ENCODE results near the gene HACL1. TPM values are rescaled to one million over a fixed set of nuclear protein-coding genes. Genes with fewer than 3 reads are reported as not detected.

HACL1 gene
- total and polyA plus RNA-seq, 9 donors: 11.3 to 22.7 (median 17.6) TPM

- no peak for TF ChIP-seq POLR2A (IDR thresholded peaks at IDR 0.05)
- TF ChIP-seq EP300 (IDR thresholded peaks at IDR 0.05): no peak
- no peak for TF ChIP-seq CTCF (IDR thresholded peaks at IDR 0.05)
- DNase-seq: peak in 1 of 5 donors; percentile 32
- Histone ChIP-seq H3K36me3 (no peaks in the 10 kb centered on the region), H3K9me3 (no peaks in the 10 kb centered on the region), H3K27me3 (no peaks in the 10 kb centered on the region), H3K4me3 (no peak overlapping the region), H3K27ac (peak overlapping the region in 1 of 2 donors; percentile 73), H3K4me1 (ENCODE audit: insufficient read depth) (peaks cover 16% of the 10 kb centered on the region)
- intact Hi-C loops (cut with DNase I): loop anchor here in 3 of 4 donors (5.0 to 10.0 kb wide), 5 partner anchors 161 to 611 kb away; partner anchors contain the start of gene ANKRD28 (in 1 of the 3)
- 4 to 8% (median 4%) methylated on average over 4 of the region's 4 CpGs for WGBS, 3 donors
Observed at GRCh38 chr3:15633766-15634598, 32.6 kb upstream of the HACL1 start.

GRCh38 chr3:15633159-15633558, 31.8 kb upstream of the HACL1 start:
- Histone ChIP-seq H3K9me3 (no peaks in the 10 kb centered on the region), H3K27me3 (no peaks in the 10 kb centered on the region), H3K4me3 (no peak overlapping the region), H3K4me1 (ENCODE audit: insufficient read depth) (peaks cover 16% of the 10 kb centered on the region), H3K27ac (peak overlapping the region in 1 of 2 donors; percentile 73), H3K36me3 (no peaks in the 10 kb centered on the region)
- TF ChIP-seq CTCF (IDR thresholded peaks at IDR 0.05) (no peak), POLR2A (IDR thresholded peaks at IDR 0.05) (no peak), EP300 (IDR thresholded peaks at IDR 0.05) (no peak)
- intact Hi-C loops (cut with DNase I): loop anchor here in 3 of 4 donors (5.0 to 10.0 kb wide), 5 partner anchors 162 to 612 kb away; partner anchors contain the start of gene ANKRD28 (in 1 of the 3)
- WGBS, 3 donors: 66 to 82% (median 72%) methylated on average over 5 of the region's 5 CpGs
- DNase-seq: no peak

- Histone ChIP-seq H3K4me3 (no peak overlapping the region), H3K4me1 (ENCODE audit: insufficient read depth) (peaks cover 16% of the 10 kb centered on the region), H3K27me3 (no peaks in the 10 kb centered on the region), H3K9me3 (no peaks in the 10 kb centered on the region), H3K36me3 (no peaks in the 10 kb centered on the region), H3K27ac (peak overlapping the region in 1 of 2 donors; percentile 73)
- WGBS, 3 donors: 96 to 100% (median 98%) methylated on average over 4 of the region's 4 CpGs
- DNase-seq: no peak
- intact Hi-C loops (cut with DNase I): loop anchor here in 3 of 4 donors (5.0 to 10.0 kb wide), 5 partner anchors 163 to 613 kb away; partner anchors contain the start of gene ANKRD28 (in 1 of the 3)
- TF ChIP-seq CTCF (IDR thresholded peaks at IDR 0.05) (no peak), POLR2A (IDR thresholded peaks at IDR 0.05) (no peak), EP300 (IDR thresholded peaks at IDR 0.05) (no peak)
Observed at GRCh38 chr3:15632212-15632580, 30.8 kb upstream of the HACL1 start.

- intact Hi-C loops (cut with DNase I): loop anchor here in 3 of 4 donors (5.0 to 10.0 kb wide), 5 partner anchors 163 to 613 kb away; partner anchors contain the start of gene ANKRD28 (in 1 of the 3)
- H3K36me3 ChIP-seq: no peaks in the 10 kb centered on the region
- TF ChIP-seq EP300 (IDR thresholded peaks at IDR 0.05): no peak
- no peak for TF ChIP-seq POLR2A (IDR thresholded peaks at IDR 0.05)
- TF ChIP-seq CTCF (IDR thresholded peaks at IDR 0.05): no peak
- H3K27me3 ChIP-seq: no peaks in the 10 kb centered on the region
- no peak for DNase-seq
- peaks cover 16% of the 10 kb centered on the region for H3K4me1 ChIP-seq (ENCODE audit: insufficient read depth)
- no peaks in the 10 kb centered on the region for H3K9me3 ChIP-seq
- peak overlapping the region in 1 of 2 donors; percentile 51 for H3K27ac ChIP-seq
- 89 to 91% (median 90%) methylated on average over 12 of the region's 12 CpGs for WGBS, 3 donors
- H3K4me3 ChIP-seq: no peak overlapping the region
Observed at GRCh38 chr3:15631426-15632211, 30.2 kb upstream of the HACL1 start.
